LoVo (cell line): Measurements from ENCODE around the gene KRTAP10-3.
"Not testable (repeated sequence)": the region's sequence is repeated elsewhere in the genome, so short reads cannot be mapped to it uniquely, and the experiment has no call there.

ENCODE experiments used
- DNase-seq: peaks from one replicate; pipeline ENCODE4 v3.0.0-alpha.2; 2016; ENCODE audit warnings: low spot score

KRTAP10-3 gene

DNA sequence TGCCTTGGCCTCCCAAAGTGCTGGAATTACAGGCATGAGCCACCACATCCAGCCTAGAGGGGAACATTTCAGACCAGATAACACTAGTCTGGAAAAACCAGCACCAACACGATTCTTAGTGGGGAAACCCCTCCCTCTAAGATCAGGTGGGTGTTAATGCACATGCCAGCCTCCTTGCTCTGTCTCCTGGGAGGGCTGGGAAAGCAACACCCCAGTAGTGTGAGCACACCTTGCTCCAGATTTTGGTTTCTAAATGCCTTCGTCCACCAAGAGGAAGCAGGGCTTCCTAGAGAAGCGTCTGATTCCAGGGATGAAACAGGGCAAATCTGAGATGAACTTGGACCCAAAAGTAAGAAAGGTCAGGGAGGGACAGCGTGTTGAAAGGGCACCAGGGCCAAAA is 12.7 kb upstream of the KRTAP10-3 start:
- DNase-seq: no peak

DNA sequence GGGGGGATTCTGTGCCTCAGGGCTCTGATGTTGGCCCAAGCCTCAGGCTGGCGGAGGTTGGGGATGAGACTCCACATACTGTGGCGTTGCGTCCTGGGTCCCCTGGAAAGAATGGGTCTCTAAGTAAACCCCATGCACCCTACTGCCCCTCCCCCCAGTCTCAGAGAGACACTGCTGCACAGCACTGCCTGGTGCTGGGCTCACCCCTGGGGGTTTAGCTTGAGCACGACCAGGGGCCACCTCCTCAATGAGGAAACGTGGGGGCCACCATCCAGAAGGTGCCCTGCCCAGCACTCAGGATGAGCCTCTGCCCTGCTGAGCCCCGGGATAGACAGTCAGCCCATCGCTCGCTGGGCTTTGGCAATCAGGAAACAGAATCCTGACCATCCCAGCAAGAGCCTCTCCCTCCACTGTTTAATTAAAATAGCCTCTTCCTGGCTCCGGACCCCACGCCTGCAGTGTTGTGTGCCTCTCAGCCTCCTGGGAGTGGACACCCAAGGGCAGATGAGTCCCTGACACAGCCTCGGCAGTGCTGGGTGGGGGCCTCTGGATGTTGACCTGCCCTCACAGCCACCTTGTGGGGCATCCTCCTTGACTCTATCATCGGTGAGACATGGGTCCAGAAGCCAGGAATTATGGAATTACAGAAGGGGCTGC is 11.4 kb upstream of the KRTAP10-3 start:
- no peak for DNase-seq

DNA sequence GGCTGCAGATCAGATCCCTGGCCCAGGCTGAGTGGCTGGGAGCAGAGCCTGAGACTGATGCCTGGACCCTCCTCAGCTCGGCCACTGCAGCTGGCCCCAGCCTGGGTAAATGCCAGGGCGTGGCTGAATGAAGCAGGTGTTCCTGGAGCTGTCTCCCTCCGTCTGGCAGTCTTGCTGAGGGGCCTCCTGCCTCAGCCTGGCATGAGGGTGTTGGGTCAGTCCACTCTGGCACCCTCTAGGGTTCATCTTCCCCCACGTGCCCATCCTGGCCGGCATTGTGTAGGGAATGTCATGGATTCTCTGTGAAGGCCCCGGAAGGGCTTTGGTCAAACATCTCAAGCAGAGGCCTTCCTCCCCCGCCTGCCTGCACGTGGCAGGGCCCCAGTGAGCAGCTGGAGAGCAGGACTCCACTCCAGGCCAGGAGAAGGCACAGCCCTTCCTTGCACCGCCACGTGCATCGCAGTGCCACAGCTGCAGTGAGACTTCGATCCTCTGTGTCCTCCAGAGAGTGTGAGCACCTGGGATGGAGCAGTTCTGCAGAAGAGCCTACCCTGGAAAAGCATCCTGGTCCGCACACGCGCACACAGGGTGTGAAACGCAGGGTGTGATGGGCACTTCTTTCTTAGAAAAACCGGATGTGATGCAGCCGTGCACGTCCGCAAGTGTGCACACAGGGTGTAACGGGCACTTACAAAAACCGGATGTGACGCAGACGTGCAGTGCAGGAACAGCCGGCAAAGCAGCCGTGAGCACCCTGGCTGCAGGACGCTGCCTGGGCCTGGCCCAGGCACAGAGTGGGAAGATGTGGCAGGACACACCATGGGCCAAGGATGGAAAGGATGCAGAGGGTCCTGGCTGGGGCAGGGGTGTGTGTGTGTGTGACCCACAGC is 10.3 kb upstream of the KRTAP10-3 start:
- DNase-seq: no peak

DNA sequence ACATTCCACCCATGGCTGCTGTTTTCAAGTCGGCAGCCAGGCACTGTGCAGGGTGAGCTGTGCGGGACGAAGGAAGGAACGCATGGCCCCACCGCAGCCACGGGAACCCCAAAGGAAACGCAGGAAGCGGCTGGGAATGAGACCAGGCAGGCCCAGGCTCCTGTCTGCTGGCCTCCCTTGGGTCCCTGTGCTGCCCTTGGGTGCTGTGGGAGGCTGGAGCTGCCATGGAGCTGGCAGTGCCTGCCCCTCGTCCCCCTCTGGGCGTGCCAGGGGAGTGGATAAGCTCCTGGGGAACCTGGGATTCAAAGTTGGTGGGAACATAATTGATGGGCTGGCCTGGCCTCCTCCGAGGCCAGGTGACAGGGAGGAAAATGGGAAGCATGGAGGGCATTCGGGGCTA is 9.7 kb upstream of the KRTAP10-3 start:
- DNase-seq: no peak

DNA sequence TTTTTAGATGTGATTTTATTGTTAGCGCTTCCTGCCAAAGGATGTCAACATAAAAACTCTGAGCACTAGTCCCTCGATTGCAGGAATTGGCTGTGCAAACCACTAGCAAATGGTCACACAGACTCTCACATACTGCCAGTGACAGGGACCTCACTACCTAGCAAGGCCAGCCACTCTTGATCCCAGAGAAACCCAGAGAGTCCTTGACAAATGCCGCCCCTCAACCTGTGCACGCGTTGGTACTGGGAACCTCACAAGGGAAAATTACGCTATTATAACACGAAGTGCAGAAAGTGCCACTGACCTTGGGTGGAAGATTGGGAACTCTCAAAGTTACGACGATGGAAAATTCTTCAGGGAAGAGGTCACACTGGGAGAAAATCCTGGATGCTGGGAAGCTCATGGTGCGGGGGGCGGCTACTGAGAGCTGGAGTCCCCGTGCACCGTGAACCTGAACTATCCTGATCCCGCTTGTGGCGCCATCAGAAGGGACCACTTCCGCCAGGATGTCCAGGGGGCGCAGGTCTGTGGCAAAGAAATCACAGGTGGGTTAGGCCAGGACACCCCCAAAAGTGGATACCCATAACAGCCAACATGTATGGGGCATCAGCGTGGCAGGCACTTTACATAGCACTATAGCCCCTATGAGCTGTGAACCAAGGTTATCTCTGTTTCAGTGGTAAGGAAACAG is 9.0 kb upstream of the KRTAP10-3 start:
- DNase-seq: no peak

DNA sequence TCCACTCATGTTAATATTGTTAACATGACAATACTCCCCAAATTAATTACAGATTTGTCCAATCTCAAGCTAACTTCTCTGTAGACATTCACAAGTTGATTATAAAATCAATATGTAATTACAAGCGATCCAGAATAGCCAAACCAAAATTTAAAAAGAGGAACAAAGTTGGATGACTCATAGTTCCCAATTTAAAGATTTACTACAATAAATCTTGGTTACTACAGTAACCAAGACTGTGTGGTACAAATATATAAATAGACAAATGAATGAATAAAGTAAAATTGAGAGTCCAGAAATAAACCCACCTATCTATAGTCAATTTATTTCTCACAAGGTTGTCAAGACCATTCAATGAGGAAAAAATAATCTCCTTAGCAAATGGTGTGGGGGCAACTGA is 7.8 kb upstream of the KRTAP10-3 start:
- DNase-seq: no peak

DNA sequence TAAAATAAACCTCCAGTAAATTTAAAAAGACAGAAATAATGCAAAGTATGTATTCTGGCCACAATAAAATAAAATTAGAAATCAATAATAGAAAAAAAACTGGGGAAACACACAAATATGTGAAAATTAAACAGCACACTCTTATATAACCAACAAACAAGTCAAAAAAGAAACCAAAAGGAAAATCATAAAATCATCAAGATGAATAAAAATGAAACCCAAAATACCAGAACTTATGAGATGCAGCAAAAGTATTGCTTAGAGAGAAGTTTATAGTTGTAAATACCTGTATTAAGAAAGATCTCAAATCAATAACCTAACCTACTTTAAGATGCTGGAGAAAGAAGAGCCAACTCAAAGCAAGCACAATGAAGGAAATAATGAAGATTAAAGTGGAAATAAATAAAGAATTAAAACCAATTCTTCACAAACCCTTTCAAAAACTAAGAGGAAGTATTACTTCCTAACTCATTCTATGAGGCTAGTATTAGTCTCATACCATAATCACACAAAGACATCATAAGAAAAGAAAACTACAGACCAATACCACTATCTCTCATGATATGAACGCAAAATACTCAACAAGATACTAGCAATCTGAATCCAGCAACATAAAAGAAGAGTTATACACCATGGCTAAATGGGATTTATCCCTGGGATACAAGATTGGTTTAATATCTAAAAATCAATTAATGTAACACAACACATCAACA is 6.4 kb upstream of the KRTAP10-3 start:
- DNase-seq: no peak

DNA sequence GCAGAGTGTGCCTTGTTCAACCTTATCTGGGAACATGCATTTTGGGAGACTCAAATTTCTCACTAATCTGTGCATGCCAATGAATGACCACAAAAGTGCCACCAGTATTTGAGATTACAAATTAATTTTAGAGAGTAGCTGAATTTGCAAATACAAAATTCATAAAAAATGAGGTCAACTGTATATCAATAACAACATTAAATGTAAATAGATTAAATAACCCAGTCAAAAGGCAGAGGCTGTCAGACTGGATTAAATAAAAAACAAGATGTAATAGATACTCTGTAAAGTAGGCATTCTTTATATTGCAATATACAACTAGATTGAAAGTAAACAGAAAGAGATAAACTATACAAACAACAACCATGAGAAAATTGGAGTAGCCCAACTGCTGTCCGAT is 5.5 kb upstream of the KRTAP10-3 start:
- no peak for DNase-seq

DNA sequence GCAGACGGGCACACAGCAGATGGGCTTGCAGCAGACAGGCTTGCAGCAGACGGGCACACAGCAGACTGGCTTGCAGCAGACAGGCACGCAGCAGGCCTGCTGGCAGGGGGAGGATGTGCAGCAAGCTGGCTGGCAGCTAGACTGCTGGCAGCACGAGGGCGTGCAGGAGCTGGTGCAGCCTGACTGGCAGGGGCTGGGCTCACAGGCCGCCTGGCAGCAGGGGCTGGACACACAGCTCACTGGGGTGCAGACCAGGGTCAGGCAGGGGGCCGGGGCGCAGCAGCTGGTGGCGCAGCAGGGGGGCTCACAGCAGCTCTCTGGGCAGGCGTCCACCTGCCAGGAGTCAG is 293 bp downstream of the KRTAP10-3 start:
- not testable (repeated sequence) for DNase-seq

DNA sequence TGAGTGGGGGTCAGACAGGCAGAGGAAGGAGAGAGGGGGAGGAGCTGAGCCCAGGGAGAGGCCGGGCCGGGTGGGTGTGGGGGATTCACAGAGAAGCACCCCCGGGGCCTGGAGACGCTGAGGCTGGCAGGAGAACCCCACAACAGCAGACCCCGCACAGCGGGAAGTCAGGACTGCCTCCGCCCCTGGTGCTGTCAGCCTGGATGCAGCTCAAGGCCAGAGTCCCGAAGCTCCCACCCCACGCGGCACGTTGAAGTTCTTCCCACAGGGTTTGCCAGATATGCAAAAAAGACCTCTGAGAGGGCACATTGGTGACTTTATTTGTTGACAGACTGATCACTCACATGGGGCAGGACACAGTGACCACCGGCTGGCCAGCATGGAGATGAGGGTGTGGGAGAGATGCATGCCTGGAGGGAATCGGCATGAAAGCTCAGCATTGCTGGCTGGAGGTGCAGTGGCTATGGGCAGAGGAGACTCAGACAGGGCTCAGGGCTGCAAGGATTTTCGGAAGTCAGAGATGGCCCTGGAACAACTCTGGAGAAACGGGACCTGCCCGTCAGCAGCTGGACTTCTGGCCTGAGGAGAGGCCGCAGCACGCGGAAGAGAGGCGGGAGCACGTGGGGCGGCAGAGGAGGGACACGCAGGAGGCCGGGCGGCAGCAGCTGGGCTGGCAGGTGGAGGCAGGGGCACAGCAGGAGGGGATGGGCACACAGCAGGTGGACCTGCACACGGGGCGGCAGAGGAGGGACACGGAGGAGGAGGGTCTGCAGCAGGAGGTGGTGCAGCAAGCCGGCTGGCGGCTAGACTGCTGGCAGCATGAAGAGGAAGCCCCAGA is 885 bp downstream of the KRTAP10-3 start:
- DNase-seq: no peak

DNA sequence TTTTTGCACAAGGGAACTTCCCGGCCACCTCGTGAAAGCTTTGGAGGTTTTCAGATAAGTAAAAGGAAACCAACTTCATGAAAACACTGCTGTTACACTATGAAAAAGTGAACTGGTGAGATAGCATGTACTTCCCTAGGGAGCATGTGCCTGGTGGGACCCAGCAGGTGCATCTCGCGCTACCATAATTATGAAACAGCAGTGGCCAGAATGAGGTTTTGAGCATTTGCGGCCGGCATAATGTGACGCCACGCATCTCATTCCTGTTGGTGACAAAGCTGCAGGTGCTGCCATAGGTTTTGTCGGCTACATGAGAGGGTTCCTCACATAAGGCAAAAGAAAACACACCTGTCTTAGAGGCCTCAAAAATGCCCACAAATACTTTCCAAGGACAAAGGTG is 1.7 kb downstream of the KRTAP10-3 start:
- DNase-seq: no peak

DNA sequence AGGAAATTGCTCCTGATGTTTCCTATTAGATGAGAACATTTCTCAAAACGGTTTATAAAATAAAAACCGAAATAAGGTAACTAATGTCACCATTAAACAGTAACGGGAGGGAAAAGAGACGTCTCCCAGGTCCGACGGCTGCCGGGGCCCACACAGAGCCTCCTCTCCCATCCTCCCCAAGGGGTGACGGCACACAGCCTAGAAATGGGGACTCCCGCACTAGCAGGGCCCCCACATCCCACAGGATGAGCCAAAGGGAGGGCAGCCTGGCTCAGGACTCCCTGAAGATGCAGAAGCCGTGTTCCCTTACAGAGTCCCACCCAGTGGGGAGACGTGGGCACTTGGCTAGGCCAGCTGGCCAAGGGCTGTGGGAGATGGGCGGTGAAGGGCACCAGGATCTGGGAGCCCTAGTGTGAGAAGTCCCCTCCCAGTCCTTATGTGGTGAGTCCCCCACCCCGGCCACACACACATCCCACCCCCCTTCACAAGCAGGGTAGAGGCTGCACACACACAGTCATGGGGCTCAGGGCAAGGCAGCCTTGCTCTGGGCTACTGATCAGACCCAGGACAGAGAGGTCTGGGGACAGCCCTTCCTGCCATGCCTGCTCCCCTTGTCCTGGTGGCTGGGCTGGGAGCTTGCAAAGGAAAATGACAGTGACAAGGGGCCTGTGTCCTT is 3.3 kb downstream of the KRTAP10-3 start:
- no peak for DNase-seq

DNA sequence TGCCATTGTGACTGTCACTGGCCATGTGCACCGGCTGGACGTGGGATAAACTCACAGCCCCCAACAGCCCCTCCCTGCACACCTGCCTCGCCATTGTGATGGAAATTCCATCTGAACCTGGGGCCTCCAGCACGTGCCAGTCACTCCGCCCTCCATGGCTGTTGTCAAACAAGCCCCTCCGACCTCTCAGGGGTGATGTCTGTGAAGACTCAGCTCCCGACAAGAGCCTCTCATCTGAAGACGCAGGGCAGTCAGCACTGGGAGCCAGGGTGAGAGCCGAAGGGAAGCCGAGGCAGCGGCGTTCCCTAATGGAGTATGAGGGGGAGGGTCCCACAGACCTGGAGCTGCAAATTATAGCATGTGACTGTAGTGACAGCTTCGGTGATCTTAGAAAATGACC is 5.9 kb downstream of the KRTAP10-3 start:
- no peak for DNase-seq

DNA sequence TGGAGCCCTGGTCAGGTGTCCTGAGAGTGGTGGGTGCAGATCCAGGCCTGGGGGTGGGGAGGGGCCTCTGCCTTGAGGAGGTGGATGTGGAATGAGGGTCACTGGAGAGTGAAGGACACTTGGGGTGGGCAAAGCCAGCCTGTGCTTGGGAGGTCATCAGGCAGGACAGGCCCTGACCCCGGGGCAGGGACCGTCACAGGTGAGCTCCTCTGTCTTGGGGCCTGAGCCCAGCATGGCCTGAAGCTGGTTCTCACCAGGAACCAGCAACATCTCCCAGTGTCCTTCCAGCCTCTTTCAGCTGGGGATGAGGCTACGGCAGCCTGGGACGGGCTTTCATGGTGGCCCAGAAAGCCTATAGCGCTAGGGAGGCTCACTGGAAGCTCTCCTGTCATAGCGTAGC is 6.5 kb downstream of the KRTAP10-3 start:
- no peak for DNase-seq

DNA sequence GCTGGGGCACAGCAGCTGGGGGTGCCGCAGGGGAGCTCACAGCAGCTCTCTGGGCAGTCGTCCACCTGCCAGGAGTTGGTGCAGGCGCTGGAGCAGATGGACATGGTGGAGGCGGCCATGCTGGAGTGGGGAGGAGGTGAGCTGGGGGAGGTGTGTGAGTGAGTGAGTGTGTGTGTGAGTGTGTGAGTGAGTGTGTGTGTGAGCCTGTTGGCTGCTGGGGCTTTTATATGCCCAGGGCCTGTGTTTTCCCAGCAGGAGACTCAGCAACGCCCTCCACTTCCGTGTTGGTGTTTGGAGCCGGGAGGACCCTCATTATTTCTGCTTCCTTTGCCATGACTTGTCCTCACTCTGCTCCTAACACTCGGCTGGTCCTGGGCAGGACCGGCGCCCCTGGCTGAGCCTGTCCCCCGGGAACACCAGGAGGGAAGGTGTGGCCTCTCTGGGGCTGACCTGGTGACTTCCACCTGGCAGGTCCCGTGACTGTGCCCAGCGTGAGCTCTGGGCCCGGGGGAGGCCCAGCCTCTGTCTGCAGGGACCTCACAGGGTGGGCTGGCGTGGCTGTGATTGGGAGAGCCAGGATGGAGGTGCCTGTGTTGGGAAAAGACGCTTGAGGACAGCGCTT is 7.1 kb downstream of the KRTAP10-3 start, which contains the start of gene KRTAP10-2:
KRTAP10-2 (minus strand) TSS at position 166 of the 622 bp plus-strand sequence; CDS start at position 119, 47 bp downstream.
- DNase-seq: no peak

DNA sequence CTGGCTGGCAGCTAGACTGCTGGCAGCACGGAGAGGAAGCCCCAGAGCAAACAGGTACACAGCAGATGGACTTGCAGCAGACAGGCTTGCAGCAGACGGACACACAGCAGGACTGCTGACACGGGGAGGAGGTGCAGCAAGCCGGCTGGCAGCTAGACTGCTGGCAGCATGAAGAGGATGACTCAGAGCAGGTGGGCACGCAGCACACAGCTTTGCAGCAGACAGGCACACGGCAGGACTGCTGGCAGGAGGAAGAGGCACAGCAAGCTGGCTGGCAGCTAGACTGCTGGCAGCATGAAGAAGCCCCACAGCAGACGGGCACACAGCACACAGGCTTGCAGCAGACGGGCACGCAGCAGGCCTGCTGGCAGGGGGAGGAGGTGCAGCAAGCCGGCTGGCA is 7.8 kb downstream of the KRTAP10-3 start:
- no peak for DNase-seq

DNA sequence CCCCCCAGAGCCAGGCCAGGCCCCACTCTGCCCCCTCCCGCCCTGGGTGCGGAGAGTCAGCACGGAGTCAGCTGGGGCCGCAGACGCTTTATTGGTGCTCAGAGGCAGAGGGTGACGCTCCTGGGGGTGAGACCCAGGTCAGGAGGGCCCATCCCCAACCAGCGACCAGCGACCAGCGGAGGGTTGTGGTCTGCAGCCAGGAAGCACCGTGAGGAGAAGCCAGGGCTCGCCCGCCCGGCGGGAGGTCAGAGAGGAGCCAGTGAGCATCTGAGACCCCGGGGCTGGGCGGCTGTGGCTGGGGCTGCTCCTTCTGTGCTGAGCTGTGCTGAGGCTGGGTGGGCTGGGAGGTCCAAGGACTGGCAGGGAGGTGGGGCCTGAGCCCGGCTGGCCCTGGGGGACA is 8.3 kb downstream of the KRTAP10-3 start:
- DNase-seq: not testable (repeated sequence)

DNA sequence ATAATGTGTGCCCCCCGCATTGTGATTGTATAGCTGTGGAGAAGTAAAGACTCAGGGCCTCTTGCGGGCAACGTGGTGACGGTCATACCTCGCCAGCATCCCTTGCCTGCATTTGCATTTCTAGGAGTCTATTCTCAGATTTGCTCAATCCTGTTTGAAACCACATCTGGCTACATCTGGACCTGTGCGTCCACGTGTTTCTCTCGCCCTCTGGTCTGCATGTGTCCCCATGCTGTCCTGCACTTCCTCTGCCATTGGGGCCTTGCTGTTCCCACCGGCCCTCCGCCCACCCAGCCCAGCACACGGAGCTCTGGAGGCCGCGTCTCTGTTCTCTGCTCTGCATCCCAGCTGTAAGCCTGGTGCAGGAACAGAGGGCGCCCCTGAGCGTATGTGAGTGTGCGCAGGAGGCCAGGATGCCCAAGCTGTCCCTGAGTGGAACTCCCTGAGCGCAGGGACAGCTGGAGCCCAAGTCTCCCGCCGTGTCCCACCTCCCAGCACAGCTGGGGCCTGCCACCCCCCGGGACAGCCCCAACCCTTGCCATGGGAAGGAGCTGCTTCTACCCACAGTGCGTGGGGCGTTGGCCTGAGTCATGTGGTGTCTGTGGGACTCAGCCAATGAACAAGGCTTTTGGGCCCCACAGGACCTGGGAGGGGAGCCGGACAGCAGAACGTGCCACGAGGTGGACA is 8.9 kb downstream of the KRTAP10-3 start:
- DNase-seq: no peak

DNA sequence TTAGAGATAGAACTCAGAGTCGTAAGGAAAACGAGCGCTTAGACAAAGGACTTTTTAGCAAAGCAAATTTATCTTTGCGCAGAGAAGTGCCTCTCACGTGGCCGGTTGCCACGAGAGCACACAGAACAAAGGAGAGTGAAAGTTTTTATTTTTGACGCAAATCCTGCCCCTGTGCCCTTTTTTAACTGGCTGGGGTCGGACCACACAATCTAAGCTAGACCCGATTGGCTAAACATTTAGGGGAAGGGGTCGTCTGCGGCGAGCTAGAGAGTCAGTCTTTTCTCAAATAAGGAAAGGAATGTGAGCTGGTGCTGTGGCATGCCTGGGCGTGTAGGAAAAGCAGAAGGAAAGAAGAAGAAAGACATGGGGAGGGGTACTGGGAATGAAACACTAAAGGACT is 9.7 kb downstream of the KRTAP10-3 start:
- DNase-seq: no peak

DNA sequence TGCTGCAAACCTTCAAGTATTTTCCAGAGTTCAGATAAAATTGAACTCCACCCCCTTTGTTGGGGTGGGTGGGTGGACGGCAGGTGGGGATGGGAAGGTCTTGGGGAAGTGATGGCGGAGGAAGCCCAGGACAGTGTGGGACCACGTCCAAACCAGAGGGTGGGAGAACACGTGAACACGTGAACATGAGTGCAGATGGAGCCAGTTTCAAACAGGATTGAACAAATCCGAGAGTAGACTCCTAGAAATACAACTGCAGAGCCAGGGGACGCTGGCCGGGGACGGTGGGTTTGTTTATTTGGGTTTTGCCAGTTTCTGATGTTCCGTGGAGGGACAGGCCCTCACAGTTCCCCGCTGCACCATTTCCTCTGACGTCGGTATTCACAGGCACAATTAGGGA is 10.2 kb downstream of the KRTAP10-3 start:
- no peak for DNase-seq
